HL-60 (cell line): ENCODE measurements around the gene ZNF280B.

ENCODE experiments used
- DNase-seq, 2 experiments: peaks; one replicate each; pipeline ENCODE4 v3.0.0-alpha.2; 2010 to 2020; ENCODE audit warnings: low read depth in 1 of 2, low spot score in 1 of 2
- H3K27ac ChIP-seq: fragments of 250-450 bp; sonication (Bioruptor Pico); replicated peaks from 2 replicates; pipeline ENCODE4 v1.5.1; 2020; ENCODE audit warnings: mild to moderate bottlenecking, moderate library complexity
- H3K27me3 ChIP-seq: fragments of 250-450 bp; sonication (Bioruptor Pico); 2 replicates; pipeline ENCODE4 v1.5.1; 2021; ENCODE audit warnings: mild to moderate bottlenecking, moderate library complexity; ENCODE audit not compliant: insufficient read depth, poor library complexity, severe bottlenecking
- H3K4me3 ChIP-seq: replicated peaks from 2 replicates; pipeline ENCODE4 v1.5.1; 2011; ENCODE audit warnings: mild to moderate bottlenecking, control low read depth, low read length; ENCODE audit not compliant: insufficient read depth
- CTCF ChIP-seq: IDR thresholded peaks from one replicate; pipeline ENCODE4 v1.5.1; 2011; ENCODE audit warnings: low read length, control low read depth, inconsistent platforms; ENCODE audit not compliant: insufficient read depth
- GABPA ChIP-seq: IDR thresholded peaks from 2 replicates; pipeline ENCODE4 v1.6.1; 2012; ENCODE audit warnings: low read depth
- POLR2AphosphoS5 ChIP-seq: IDR thresholded peaks from 2 replicates; pipeline ENCODE4 v1.6.1; 2012; ENCODE audit warnings: low read depth
- REST ChIP-seq: IDR thresholded peaks from 2 replicates; pipeline ENCODE4 v1.6.1; 2012; ENCODE audit warnings: low read depth; ENCODE audit not compliant: insufficient replicate concordance
- SPI1 ChIP-seq: IDR thresholded peaks from 2 replicates; pipeline ENCODE4 v1.6.1; 2012; ENCODE audit warnings: low read depth, mild to moderate bottlenecking, borderline replicate concordance

ZNF280B gene

GRCh38 chr22:22536515-22536914 is 28.0 kb upstream of the ZNF280B start:
- H3K4me3 ChIP-seq: no peak overlapping the region
- DNase-seq: no peak
- H3K27me3 ChIP-seq: no peaks in the 10 kb centered on the region
- TF ChIP-seq POLR2AphosphoS5: no peak
- H3K27ac ChIP-seq: no peak overlapping the region

- H3K4me3 ChIP-seq: no peak overlapping the region
- DNase-seq: no peak
- H3K27me3 ChIP-seq: no peaks in the 10 kb centered on the region
- no peak for TF ChIP-seq CTCF
- no peak for TF ChIP-seq POLR2AphosphoS5
- no peak for TF ChIP-seq GABPA
- H3K27ac ChIP-seq: no peak overlapping the region
Measured at GRCh38 chr22:22535662-22536061, 27.1 kb upstream of the ZNF280B start.

- H3K27ac ChIP-seq: no peak overlapping the region
- TF ChIP-seq POLR2AphosphoS5: no peak
- TF ChIP-seq GABPA: no peak
- no peak for TF ChIP-seq SPI1
- TF ChIP-seq REST: no peak
- TF ChIP-seq CTCF: no peak
- H3K27me3 ChIP-seq: no peaks in the 10 kb centered on the region
- no peak for DNase-seq
- H3K4me3 ChIP-seq: no peak overlapping the region
Measured at GRCh38 chr22:22534604-22535415, 26.3 kb upstream of the ZNF280B start.

GRCh38 chr22:22533863-22534262 is 25.3 kb upstream of the ZNF280B start:
- TF ChIP-seq CTCF: no peak
- TF ChIP-seq REST: no peak
- TF ChIP-seq GABPA: no peak
- TF ChIP-seq POLR2AphosphoS5: no peak
- no peak for TF ChIP-seq SPI1
- Histone ChIP-seq H3K4me3 (no peak overlapping the region), H3K27ac (no peak overlapping the region), H3K27me3 (no peaks in the 10 kb centered on the region)
- no peak for DNase-seq
